Activated CD8-positive, alpha-beta T cell treated with anti-CD3 and anti-CD28 coated beads for 36 hours (primary cell): ENCODE measurements around the gene RNASE7. TPM values are rescaled to one million over a fixed set of nuclear protein-coding genes. Genes with fewer than 3 reads are reported as not detected.
A peak's percentile ranks its signal among the peaks of the same experiment; 100 is the strongest.

Source experiments
- ATAC-seq: fragments of 200-7000 bp; cut with Tn5 transposase; one replicate; pipeline ENCODE4 v1.10.0; 2021; ENCODE audit warnings: mild to moderate bottlenecking, moderate library complexity
- CTCF ChIA-PET: fragments of 350-600 bp; sonication (Branson Sonifier 250); formaldehyde crosslinking; loops from one replicate; lab custom pipeline; 2021; ENCODE audit warnings: antibody characterized with exemption; lab: Charles Lee
- POLR2A ChIA-PET: fragments of 350-600 bp; sonication (Branson Sonifier 250); formaldehyde crosslinking; loops from one replicate; lab custom pipeline; 2021; ENCODE audit warnings: antibody characterized with exemption; lab: Charles Lee
- DNase-seq: peaks from one replicate; pipeline ENCODE4 v3.0.0-alpha.2; 2020
- H3K27ac Mint-ChIP-seq: one replicate; pipeline ENCODE4 v1.8.0; 2021; ENCODE audit warnings: mild to moderate bottlenecking, mixed read lengths
- H3K27me3 Mint-ChIP-seq: one replicate; pipeline ENCODE4 v1.8.0; 2021; ENCODE audit warnings: mixed read lengths
- H3K36me3 Mint-ChIP-seq: one replicate; pipeline ENCODE4 v1.8.0; 2021; ENCODE audit warnings: low read depth, mixed read lengths
- H3K4me1 Mint-ChIP-seq: one replicate; pipeline ENCODE4 v1.8.0; 2021; ENCODE audit warnings: low read depth, mixed read lengths
- H3K4me3 Mint-ChIP-seq: one replicate; pipeline ENCODE4 v1.8.0; 2021; ENCODE audit warnings: mild to moderate bottlenecking, moderate library complexity, mixed read lengths
- H3K9me3 Mint-ChIP-seq: one replicate; pipeline ENCODE4 v1.8.0; 2021; ENCODE audit warnings: mixed read lengths
- intact Hi-C: fragments of 100-400 bp; cut with micrococcal nuclease; formaldehyde crosslinking; loops from one replicate; pipeline ENCODE4 v1.10.0; 2022
- total RNA-seq, 2 experiments: library from RNA; stranded (reverse); gene quantifications; one replicate each; pipeline ENCODE4 v1.2.3, GENCODE V29; 2021
- TF ChIP-seq, protein P1 (sequence below): fragments of 200-600 bp; IDR thresholded peaks from one replicate; pipeline ENCODE4 v1.8.0; 2022; ENCODE audit warnings: antibody characterized with exemption, mild to moderate bottlenecking

Gene RNASE7
- total RNA-seq, 2 experiments from 2014 or later: not detected

GRCh38 chr14:21086908-21087293 is 44.7 kb downstream of the RNASE7 start:
- intact Hi-C loops: no loop called here
- no peak overlapping the region for H3K4me3 Mint-ChIP-seq
- no peaks in the 10 kb centered on the region for H3K36me3 Mint-ChIP-seq
- DNase-seq (no peak), ATAC-seq (no peak)
- peaks cover 16% of the 10 kb centered on the region for H3K4me1 Mint-ChIP-seq
- POLR2A ChIA-PET: interaction anchor here (1.3 to 4.0 kb wide), 2 partner anchors 16 kb away, joined by 6 to 30 read pairs; partner anchors contain the start of genes ARHGEF40 and TMEM253
- no peak overlapping the region for H3K27ac Mint-ChIP-seq
- no peaks in the 10 kb centered on the region for H3K9me3 Mint-ChIP-seq
- TF ChIP-seq, protein P1, sequence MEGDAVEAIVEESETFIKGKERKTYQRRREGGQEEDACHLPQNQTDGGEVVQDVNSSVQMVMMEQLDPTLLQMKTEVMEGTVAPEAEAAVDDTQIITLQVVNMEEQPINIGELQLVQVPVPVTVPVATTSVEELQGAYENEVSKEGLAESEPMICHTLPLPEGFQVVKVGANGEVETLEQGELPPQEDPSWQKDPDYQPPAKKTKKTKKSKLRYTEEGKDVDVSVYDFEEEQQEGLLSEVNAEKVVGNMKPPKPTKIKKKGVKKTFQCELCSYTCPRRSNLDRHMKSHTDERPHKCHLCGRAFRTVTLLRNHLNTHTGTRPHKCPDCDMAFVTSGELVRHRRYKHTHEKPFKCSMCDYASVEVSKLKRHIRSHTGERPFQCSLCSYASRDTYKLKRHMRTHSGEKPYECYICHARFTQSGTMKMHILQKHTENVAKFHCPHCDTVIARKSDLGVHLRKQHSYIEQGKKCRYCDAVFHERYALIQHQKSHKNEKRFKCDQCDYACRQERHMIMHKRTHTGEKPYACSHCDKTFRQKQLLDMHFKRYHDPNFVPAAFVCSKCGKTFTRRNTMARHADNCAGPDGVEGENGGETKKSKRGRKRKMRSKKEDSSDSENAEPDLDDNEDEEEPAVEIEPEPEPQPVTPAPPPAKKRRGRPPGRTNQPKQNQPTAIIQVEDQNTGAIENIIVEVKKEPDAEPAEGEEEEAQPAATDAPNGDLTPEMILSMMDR: no peak
- CTCF ChIA-PET: interaction anchor here (0.7 to 5.8 kb wide), 8 partner anchors 9 to 115 kb away, joined by 3 to 105 read pairs (median 4); partner anchors contain the start of gene TMEM253
- H3K27me3 Mint-ChIP-seq: no peaks in the 10 kb centered on the region

- TF ChIP-seq, protein P1: no peak
- intact Hi-C loops: no loop called here
- DNase-seq (peak; percentile 59), ATAC-seq (peak; percentile 78)
- ChIA-PET CTCF (interaction anchor here (0.7 to 5.8 kb wide), 9 partner anchors 9 to 116 kb away, joined by 3 to 105 read pairs (median 4); partner anchors contain the start of gene TMEM253), POLR2A (interaction anchor here (1.2 to 4.0 kb wide), 3 partner anchors 15 to 18 kb away, joined by 3 to 30 read pairs (median 6); partner anchors contain the start of genes ARHGEF40 and TMEM253)
- no peaks in the 10 kb centered on the region for H3K9me3 Mint-ChIP-seq
- no peaks in the 10 kb centered on the region for H3K36me3 Mint-ChIP-seq
- no peaks in the 10 kb centered on the region for H3K27me3 Mint-ChIP-seq
- H3K27ac Mint-ChIP-seq: no peak overlapping the region
- no peak overlapping the region for H3K4me3 Mint-ChIP-seq
- H3K4me1 Mint-ChIP-seq: peaks cover 17% of the 10 kb centered on the region
Observed at GRCh38 chr14:21087294-21088091, 45.3 kb downstream of the RNASE7 start.

- ChIA-PET CTCF (interaction anchor here (0.6 to 5.8 kb wide), 11 partner anchors 15 to 110 kb away, joined by 3 to 105 read pairs (median 5); partner anchors contain the start of gene TMEM253), POLR2A (interaction anchor here (1.2 to 4.0 kb wide), 3 partner anchors 14 to 90 kb away, joined by 3 to 30 read pairs (median 4); partner anchors contain the start of genes SLC39A2 and TMEM253)
- no peak for DNase-seq
- Mint-ChIP-seq H3K27me3 (no peaks in the 10 kb centered on the region), H3K9me3 (no peaks in the 10 kb centered on the region), H3K4me3 (no peak overlapping the region), H3K27ac (peak overlapping the region; percentile 43), H3K36me3 (peaks cover 2% of the 10 kb centered on the region), H3K4me1 (peaks cover 21% of the 10 kb centered on the region)
- ATAC-seq: no peak
- intact Hi-C loops: no loop called here
- TF ChIP-seq, protein P1: no peak
Observed at GRCh38 chr14:21088687-21089086, 46.5 kb downstream of the RNASE7 start.

DNA sequence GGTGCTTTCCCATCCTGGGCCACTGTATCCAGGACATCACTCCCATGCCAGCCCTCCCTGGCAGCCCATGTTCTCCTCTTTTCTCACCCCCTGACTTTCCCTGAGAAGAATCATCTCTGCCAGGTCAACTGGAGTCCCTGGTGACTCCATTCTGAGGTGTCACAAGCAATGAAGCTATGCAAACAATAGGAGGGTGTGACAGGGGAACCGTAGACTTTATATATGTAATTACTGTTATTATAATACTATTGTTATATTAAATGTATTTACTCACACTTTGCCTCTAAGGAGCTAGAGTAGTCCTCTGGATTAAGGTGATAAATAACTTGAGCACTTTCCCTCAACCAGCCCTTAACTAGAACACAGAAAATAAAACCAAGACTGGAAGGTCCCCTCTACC is 47.1 kb downstream of the RNASE7 start:
- ChIA-PET CTCF (interaction anchor here (0.6 to 5.8 kb wide), 13 partner anchors 10 to 111 kb away, joined by 3 to 105 read pairs (median 4); partner anchors contain the start of gene TMEM253), POLR2A (interaction anchor here (1.1 to 4.0 kb wide), 4 partner anchors 10 to 90 kb away, joined by 3 to 30 read pairs (median 4); partner anchors contain the start of genes SLC39A2 and TMEM253)
- Mint-ChIP-seq H3K4me3 (no peak overlapping the region), H3K9me3 (no peaks in the 10 kb centered on the region), H3K27ac (no peak overlapping the region), H3K27me3 (no peaks in the 10 kb centered on the region), H3K4me1 (peaks cover 21% of the 10 kb centered on the region), H3K36me3 (peaks cover 2% of the 10 kb centered on the region)
- TF ChIP-seq, protein P1: no peak
- ATAC-seq (no peak), DNase-seq (no peak)
- intact Hi-C loops: no loop called here
